Stomach (tissue), 9 donors: Measurements from ENCODE around the gene USP21. TPM values are rescaled to one million over a fixed set of nuclear protein-coding genes. Genes with fewer than 3 reads are reported as not detected.

Experiments used
- DNase-seq, 2 donors: peaks; one replicate each; pipeline versions ENCODE4 v3.0.0 to v3.0.0-alpha.2; 2013 to 2019
- H3K27ac ChIP-seq, 5 donors: fragments of 200-600 bp in 4 of 5; sonication (generic) in 4 of 5; one replicate each; pipeline ENCODE4 v1.5.1; 2013 to 2019; ENCODE audit warnings: mild to moderate bottlenecking in 1 of 5, moderate library complexity in 1 of 5
- H3K27me3 ChIP-seq, 3 donors: fragments of 200-600 bp; sonication (generic); one replicate each; pipeline ENCODE4 v1.5.1; 2017 to 2019; ENCODE audit warnings: mixed run types in 1 of 3
- H3K36me3 ChIP-seq, 4 donors: fragments of 200-600 bp; sonication (generic); 1 replicate in 3 of 4; 2 replicates in 1 of 4; pipeline ENCODE4 v1.5.1; 2016 to 2019
- H3K4me1 ChIP-seq, 4 donors: fragments of 200-600 bp; sonication (generic); one replicate each; pipeline ENCODE4 v1.5.1; 2016 to 2019
- H3K4me3 ChIP-seq, 4 donors: fragments of 200-600 bp; sonication (generic) in 3 of 4; one replicate each; pipeline ENCODE4 v1.5.1; 2016 to 2019; ENCODE audit warnings: mild to moderate bottlenecking in 1 of 4
- H3K9me3 ChIP-seq, 4 donors: fragments of 200-600 bp; sonication (generic); one replicate each; pipeline ENCODE4 v1.5.1; 2016 to 2019
- EP300 ChIP-seq: sonication (generic); formaldehyde crosslinking; IDR thresholded peaks from one replicate; pipeline ENCODE4 v1.6.1; 2017; ENCODE audit warnings: antibody characterized with exemption
- POLR2A ChIP-seq, 4 donors: fragments of 450-650 bp; IDR thresholded peaks; one replicate each; pipeline ENCODE4 v1.6.1; 2016; ENCODE audit warnings: antibody characterized with exemption in 4 of 4, control low read depth in 2 of 4, mild to moderate bottlenecking in 1 of 4, moderate library complexity in 1 of 4
- POLR2AphosphoS5 ChIP-seq, 3 donors: sonication (generic); formaldehyde crosslinking; IDR thresholded peaks; one replicate each; pipeline ENCODE4 v1.6.1; 2016; ENCODE audit warnings: antibody characterized with exemption in 3 of 3
- WGBS, 5 donors: extraction: QIAGEN DNeasy Blood & Tissue Kit in 3 of 5; methylation state at CpG; one replicate each; pipeline versions ENCODE4 v1.1.5 to v1.1.7; 2013 to 2018; 5-methylcytosine and 5-hydroxymethylcytosine counted together
- intact Hi-C: fragments of 100-400 bp; cut with DNase I; formaldehyde crosslinking; loops from one replicate; pipeline ENCODE4 v1.15.1; 2023; ENCODE audit warnings: low total_unique reads
- polyA plus RNA-seq, 3 donors: library from polyadenylated mRNA; stranded (reverse); fragments of 200-250 nt; gene quantifications; one replicate each; pipeline ENCODE4 v1.2.3, GENCODE V29; 2013
- total RNA-seq, 5 donors: library from RNA; depleted of rRNA; stranded (reverse); fragments of >200 nt; gene quantifications; one replicate each; pipeline versions ENCODE4 v1.1.0 to v1.2.3, GENCODE V29; 2014 to 2016
- TF ChIP-seq, protein P1 (sequence below), 7 experiments: fragments of 450-650 bp in 4 of 7; fragments of 200-600 bp in 3 of 7; sonication (generic) in 3 of 7; IDR thresholded peaks; one replicate each; pipeline ENCODE4 v1.5.1; 2016 to 2019; ENCODE audit warnings: antibody characterized with exemption in 7 of 7, control low read depth in 2 of 7, mild to moderate bottlenecking in 1 of 7
- donor health status: healthy with polysubstance abuse.
- donor health status: Bipolar disorder and iron deficiency.
- donor health status: healthy.

Gene USP21
- total and polyA plus RNA-seq, 8 donors = 13.6 to 35.3 (median 19.9) TPM

DNA sequence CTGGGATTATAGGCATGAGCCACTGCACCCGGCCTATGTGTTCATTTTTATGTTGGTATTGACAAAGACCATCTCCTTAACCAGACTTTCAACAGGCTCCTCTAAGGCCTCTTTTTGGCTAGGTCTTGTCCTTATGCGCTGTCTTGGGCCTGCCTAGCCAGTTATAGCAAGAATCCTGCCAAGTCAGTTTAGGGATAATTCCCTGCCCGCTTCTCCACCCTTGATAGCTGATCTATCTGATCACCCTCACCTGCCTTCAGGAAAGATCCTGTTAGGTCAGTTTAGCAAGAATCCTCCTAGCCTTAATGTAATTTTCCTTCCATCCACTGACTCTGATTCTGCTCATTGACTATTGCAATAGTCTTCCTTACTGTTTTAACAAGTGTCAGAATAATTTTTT lies 20.4 kb downstream of the USP21 start:
- WGBS, 5 donors = 82 to 94% (median 91%) methylated on average over 3 of the region's 3 CpGs
- TF ChIP-seq EP300 (no peak), POLR2A (IDR thresholded peaks at IDR 0.05) (no peak), POLR2AphosphoS5 (IDR thresholded peaks at IDR 0.05) (no peak)
- TF ChIP-seq, protein P1, sequence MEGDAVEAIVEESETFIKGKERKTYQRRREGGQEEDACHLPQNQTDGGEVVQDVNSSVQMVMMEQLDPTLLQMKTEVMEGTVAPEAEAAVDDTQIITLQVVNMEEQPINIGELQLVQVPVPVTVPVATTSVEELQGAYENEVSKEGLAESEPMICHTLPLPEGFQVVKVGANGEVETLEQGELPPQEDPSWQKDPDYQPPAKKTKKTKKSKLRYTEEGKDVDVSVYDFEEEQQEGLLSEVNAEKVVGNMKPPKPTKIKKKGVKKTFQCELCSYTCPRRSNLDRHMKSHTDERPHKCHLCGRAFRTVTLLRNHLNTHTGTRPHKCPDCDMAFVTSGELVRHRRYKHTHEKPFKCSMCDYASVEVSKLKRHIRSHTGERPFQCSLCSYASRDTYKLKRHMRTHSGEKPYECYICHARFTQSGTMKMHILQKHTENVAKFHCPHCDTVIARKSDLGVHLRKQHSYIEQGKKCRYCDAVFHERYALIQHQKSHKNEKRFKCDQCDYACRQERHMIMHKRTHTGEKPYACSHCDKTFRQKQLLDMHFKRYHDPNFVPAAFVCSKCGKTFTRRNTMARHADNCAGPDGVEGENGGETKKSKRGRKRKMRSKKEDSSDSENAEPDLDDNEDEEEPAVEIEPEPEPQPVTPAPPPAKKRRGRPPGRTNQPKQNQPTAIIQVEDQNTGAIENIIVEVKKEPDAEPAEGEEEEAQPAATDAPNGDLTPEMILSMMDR (IDR thresholded peaks at IDR 0.05) = no peak
- peaks cover 24 to 42% (median 29%) of the 10 kb centered on the region in 4 donors for H3K4me1 ChIP-seq
- DNase-seq = no peak
- H3K36me3 ChIP-seq = peaks cover 11 to 13% (median 13%) of the 10 kb centered on the region in 4 donors
- no peaks in the 10 kb centered on the region for H3K9me3 ChIP-seq
- no peak overlapping the region for H3K4me3 ChIP-seq
- H3K27ac ChIP-seq = no peak overlapping the region
- H3K27me3 ChIP-seq = no peaks in the 10 kb centered on the region
- intact Hi-C loops = no loop called here

DNA sequence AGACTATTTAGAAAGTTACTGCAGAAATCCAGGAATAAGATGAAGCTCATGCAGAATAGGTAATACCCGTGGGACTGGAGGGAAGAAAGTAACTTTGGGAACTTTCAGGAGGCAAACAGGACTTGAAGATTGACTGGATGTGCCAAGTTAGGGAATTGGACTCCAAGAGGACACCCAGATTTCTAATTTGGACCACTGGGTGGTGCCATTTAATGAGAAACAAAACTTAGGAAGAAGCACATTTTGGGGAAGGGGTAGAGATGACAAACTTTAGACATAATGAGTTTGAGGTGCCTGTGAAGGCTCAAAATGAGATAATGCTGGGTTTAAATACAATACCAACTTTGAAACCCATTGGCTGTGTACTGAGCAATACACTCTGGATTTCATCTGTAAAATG lies 21.3 kb downstream of the USP21 start:
- H3K4me1 ChIP-seq = peaks cover 20 to 47% (median 28%) of the 10 kb centered on the region in 4 donors
- TF ChIP-seq, protein P1 (IDR thresholded peaks at IDR 0.05) = peak in 1 of 7 experiments; percentile 6
- TF ChIP-seq EP300 = no peak
- H3K27ac ChIP-seq = no peak overlapping the region
- intact Hi-C loops = no loop called here
- H3K27me3 ChIP-seq = no peaks in the 10 kb centered on the region
- WGBS, 5 donors = 41 to 78% (median 75%) methylated on average over 1 of the region's 1 CpG
- H3K4me3 ChIP-seq = no peak overlapping the region
- H3K36me3 ChIP-seq = peaks cover 3 to 4% (median 4%) of the 10 kb centered on the region in 4 donors
- H3K9me3 ChIP-seq = no peaks in the 10 kb centered on the region
- DNase-seq = no peak

DNA sequence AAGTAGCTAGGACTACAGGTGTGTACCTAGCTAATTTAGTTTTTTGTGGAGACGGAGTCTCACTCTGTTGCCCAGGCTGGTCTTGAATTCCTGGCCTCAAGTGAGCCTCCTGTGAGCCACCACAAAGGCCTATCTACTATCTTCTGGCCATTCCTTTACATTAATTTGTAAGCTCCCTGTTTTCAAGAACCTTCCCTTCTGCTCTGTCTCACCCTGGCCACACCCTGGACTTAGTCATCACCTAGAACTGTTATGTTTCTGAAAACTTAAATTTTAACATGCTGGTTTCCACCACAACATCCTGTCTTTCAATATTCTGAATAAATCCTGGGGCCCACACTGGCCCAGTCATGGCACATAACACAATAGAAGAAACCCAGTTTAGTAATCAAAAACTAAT lies 22.9 kb downstream of the USP21 start:
- peaks cover 8 to 46% (median 16%) of the 10 kb centered on the region in 4 donors for H3K4me1 ChIP-seq
- WGBS, 5 donors = 75 to 92% (median 86%) methylated on average over 1 of the region's 1 CpG
- H3K27ac ChIP-seq = peak overlapping the region; percentile 33 to 66 (median 54)
- no peaks in the 10 kb centered on the region for H3K27me3 ChIP-seq
- H3K9me3 ChIP-seq = no peaks in the 10 kb centered on the region
- intact Hi-C loops = no loop called here
- no peak overlapping the region for H3K4me3 ChIP-seq
- no peaks in the 10 kb centered on the region for H3K36me3 ChIP-seq
- TF ChIP-seq, protein P1 (IDR thresholded peaks at IDR 0.05) = no peak
- TF ChIP-seq POLR2A (IDR thresholded peaks at IDR 0.05) (no peak), POLR2AphosphoS5 (IDR thresholded peaks at IDR 0.05) (no peak), EP300 (no peak)
- no peak for DNase-seq

DNA sequence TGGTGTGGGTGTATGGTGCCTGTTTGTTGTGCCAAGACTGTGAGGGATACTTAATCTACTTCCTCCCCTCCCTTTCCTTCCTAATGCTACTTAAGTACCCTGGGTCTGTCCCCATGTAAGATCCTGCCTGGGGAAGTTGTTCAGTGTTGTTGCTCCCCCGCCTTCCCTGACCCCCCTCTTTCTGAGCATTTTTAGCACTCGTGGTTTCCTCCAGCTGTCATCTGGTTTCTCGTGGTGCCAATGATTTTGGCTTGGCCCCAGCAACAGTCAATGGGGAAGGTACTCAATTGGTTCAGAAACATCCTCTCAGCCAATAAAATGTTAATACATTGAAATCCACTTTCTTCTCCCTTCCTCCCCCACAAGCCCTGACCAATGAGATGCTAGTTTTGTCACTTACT lies 26.0 kb downstream of the USP21 start:
- Histone ChIP-seq H3K36me3 (no peaks in the 10 kb centered on the region), H3K27ac (peak overlapping the region in 4 of 5 donors; percentile 54 to 85 (median 67)), H3K9me3 (no peaks in the 10 kb centered on the region), H3K4me3 (no peak overlapping the region), H3K27me3 (no peaks in the 10 kb centered on the region), H3K4me1 (peaks cover 0 to 36% (median 7%) of the 10 kb centered on the region in 4 donors)
- TF ChIP-seq POLR2AphosphoS5 (IDR thresholded peaks at IDR 0.05) (peak in 1 of 3 donors; percentile 8), POLR2A (IDR thresholded peaks at IDR 0.05) (no peak)
- WGBS, 5 donors = 18 to 26% (median 20%) methylated on average over 3 of the region's 3 CpGs
- intact Hi-C loops = no loop called here
- DNase-seq = peak; percentile 58 to 89

DNA sequence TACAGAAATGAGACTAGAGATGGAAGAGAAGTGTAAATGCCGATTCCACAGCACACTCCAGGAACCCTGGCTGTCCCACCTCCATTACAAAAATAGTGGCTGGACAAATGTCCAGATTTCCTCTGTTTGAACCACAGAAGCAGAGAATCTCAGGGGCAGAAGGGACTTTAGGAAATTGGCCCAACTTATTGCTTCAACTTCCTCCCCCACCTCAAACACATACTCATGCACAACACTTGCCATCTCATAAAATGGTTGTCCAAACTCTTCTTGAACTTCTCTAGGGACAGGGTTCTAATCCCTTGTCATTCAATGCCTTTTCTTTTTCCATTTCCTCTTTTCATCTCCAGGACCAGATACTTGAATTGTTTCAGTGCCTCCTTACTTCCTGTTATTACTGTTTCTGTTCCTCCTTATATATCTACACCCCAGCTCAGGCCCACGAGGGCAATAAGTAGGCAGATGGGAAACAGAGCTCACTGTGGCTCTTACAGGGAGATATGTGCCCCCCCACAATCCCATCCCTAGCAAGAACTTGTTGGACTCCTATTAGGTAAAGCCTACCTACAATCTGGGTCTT lies 26.5 kb downstream of the USP21 start:
- WGBS, 5 donors = 35 to 50% (median 40%) methylated on average over 2 of the region's 2 CpGs
- Histone ChIP-seq H3K4me3 (no peak overlapping the region), H3K4me1 (peaks cover 0 to 36% (median 7%) of the 10 kb centered on the region in 4 donors), H3K27ac (peak overlapping the region; percentile 3 to 85 (median 55)), H3K27me3 (no peaks in the 10 kb centered on the region), H3K36me3 (peaks cover 0 to 3% (median 1%) of the 10 kb centered on the region in 4 donors), H3K9me3 (no peaks in the 10 kb centered on the region)
- TF ChIP-seq POLR2A (IDR thresholded peaks at IDR 0.05) (no peak), EP300 (no peak), POLR2AphosphoS5 (IDR thresholded peaks at IDR 0.05) (no peak)
- TF ChIP-seq, protein P1 (IDR thresholded peaks at IDR 0.05) = no peak
- intact Hi-C loops = no loop called here
- no peak for DNase-seq
